Stimulated activated naive CD4-positive, alpha-beta T cell treated with Interleukin-2 at 50 U/mL for 16 hours (primary cell): Measurements from ENCODE around the gene LRRC4C.

Experiments
- DNase-seq: peaks from one replicate; lab custom pipeline; 2025; lab: John Stamatoyannopoulos, UW

Gene LRRC4C

GRCh38 chr11:41323446-41323845 is 136.0 kb downstream of the LRRC4C start:
- no peak for DNase-seq

- no peak for DNase-seq
Observed at GRCh38 chr11:41320653-41321052, 138.8 kb downstream of the LRRC4C start.

- no peak for DNase-seq
Observed at GRCh38 chr11:41320238-41320637, 139.2 kb downstream of the LRRC4C start.

GRCh38 chr11:41319434-41319833 is 140.0 kb downstream of the LRRC4C start:
- DNase-seq: no peak

GRCh38 chr11:41316751-41317150 is 142.7 kb downstream of the LRRC4C start:
- DNase-seq: no peak

- no peak for DNase-seq
Observed at GRCh38 chr11:41313226-41313625, 146.2 kb downstream of the LRRC4C start.

GRCh38 chr11:41309716-41310115 is 149.7 kb downstream of the LRRC4C start:
- DNase-seq: no peak

- no peak for DNase-seq
Observed at GRCh38 chr11:41309111-41309522, 150.3 kb downstream of the LRRC4C start.

GRCh38 chr11:41308286-41308685 is 151.2 kb downstream of the LRRC4C start:
- DNase-seq: no peak

GRCh38 chr11:41307296-41308080 is 152.0 kb downstream of the LRRC4C start:
- DNase-seq: no peak

GRCh38 chr11:41306431-41306830 is 153.0 kb downstream of the LRRC4C start:
- no peak for DNase-seq

GRCh38 chr11:41301023-41301422 is 158.4 kb downstream of the LRRC4C start:
- DNase-seq: no peak

GRCh38 chr11:41289408-41289807 is 170.0 kb downstream of the LRRC4C start:
- no peak for DNase-seq

GRCh38 chr11:41286751-41287150 is 172.7 kb downstream of the LRRC4C start:
- DNase-seq: no peak

GRCh38 chr11:41284354-41284753 is 175.1 kb downstream of the LRRC4C start:
- DNase-seq: no peak

- DNase-seq: no peak
Observed at GRCh38 chr11:41283191-41283930, 176.1 kb downstream of the LRRC4C start.

- DNase-seq: no peak
Observed at GRCh38 chr11:41282395-41282794, 177.1 kb downstream of the LRRC4C start.

GRCh38 chr11:41281131-41281742 is 178.2 kb downstream of the LRRC4C start:
- DNase-seq: no peak

- no peak for DNase-seq
Observed at GRCh38 chr11:41274831-41275230, 184.6 kb downstream of the LRRC4C start.

- no peak for DNase-seq
Observed at GRCh38 chr11:41273908-41274307, 185.5 kb downstream of the LRRC4C start.

GRCh38 chr11:41267451-41267850 is 192.0 kb downstream of the LRRC4C start:
- no peak for DNase-seq

- no peak for DNase-seq
Observed at GRCh38 chr11:41256041-41256440, 203.4 kb downstream of the LRRC4C start.

GRCh38 chr11:41254966-41255365 is 204.5 kb downstream of the LRRC4C start:
- no peak for DNase-seq
